Panc1 (cell line): ENCODE results near the gene HEPACAM2.

ENCODE experiments used
- POLR2AphosphoS5 ChIP-seq: IDR thresholded peaks from 2 replicates; pipeline ENCODE4 v1.6.1; 2012; ENCODE audit warnings: mild to moderate bottlenecking, low read depth, low read length, moderate library complexity
- REST ChIP-seq, 2 experiments: IDR thresholded peaks; 2 replicates each; pipeline ENCODE4 v1.6.1; 2011 to 2012; ENCODE audit warnings: low read depth in 2 of 2, control low read depth in 1 of 2, low read length in 1 of 2, mild to moderate bottlenecking in 1 of 2, moderate library complexity in 1 of 2; ENCODE audit not compliant: insufficient read depth in 1 of 2
- SIN3A ChIP-seq: IDR thresholded peaks from 2 replicates; pipeline ENCODE4 v1.6.1; 2012; ENCODE audit warnings: low read depth, mild to moderate bottlenecking, low read length, moderate library complexity, borderline replicate concordance; ENCODE audit not compliant: insufficient read depth
- TCF7L2 ChIP-seq: IDR thresholded peaks from 2 replicates; pipeline ENCODE4 v1.6.1; 2011; ENCODE audit warnings: mild to moderate bottlenecking, low read depth, low read length, inconsistent platforms
- TF ChIP-seq, protein P1 (sequence below): fragments of 450-650 bp; IDR thresholded peaks from 2 replicates; pipeline ENCODE4 v1.5.1; 2017; ENCODE audit warnings: mild to moderate bottlenecking

GRCh38 chr7:93138576-93138975, 87.7 kb downstream of the HEPACAM2 start:
- TF ChIP-seq, protein P1, sequence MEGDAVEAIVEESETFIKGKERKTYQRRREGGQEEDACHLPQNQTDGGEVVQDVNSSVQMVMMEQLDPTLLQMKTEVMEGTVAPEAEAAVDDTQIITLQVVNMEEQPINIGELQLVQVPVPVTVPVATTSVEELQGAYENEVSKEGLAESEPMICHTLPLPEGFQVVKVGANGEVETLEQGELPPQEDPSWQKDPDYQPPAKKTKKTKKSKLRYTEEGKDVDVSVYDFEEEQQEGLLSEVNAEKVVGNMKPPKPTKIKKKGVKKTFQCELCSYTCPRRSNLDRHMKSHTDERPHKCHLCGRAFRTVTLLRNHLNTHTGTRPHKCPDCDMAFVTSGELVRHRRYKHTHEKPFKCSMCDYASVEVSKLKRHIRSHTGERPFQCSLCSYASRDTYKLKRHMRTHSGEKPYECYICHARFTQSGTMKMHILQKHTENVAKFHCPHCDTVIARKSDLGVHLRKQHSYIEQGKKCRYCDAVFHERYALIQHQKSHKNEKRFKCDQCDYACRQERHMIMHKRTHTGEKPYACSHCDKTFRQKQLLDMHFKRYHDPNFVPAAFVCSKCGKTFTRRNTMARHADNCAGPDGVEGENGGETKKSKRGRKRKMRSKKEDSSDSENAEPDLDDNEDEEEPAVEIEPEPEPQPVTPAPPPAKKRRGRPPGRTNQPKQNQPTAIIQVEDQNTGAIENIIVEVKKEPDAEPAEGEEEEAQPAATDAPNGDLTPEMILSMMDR = no peak
- TF ChIP-seq POLR2AphosphoS5 (no peak), REST (IDR thresholded peaks at IDR 0.05; ENCODE audit: insufficient read depth in 1 of 2, low read depth in 2 of 2, low read length in 1 of 2) (no peak), SIN3A (no peak), TCF7L2 (no peak)
